Panc1 (cell line): ENCODE data around the gene SND1. TPM values are rescaled to one million over a fixed set of nuclear protein-coding genes. Genes with fewer than 3 reads are reported as not detected.

ENCODE experiments used
- ATAC-seq: fragments of 200-7000 bp; cut with Tn5 transposase; 2 replicates; pipeline ENCODE4 v1.9.1; 2020; ENCODE audit warnings: mild to moderate bottlenecking, moderate library complexity
- BruUV-seq: library from RNA; stranded (reverse); fragments of 400-500 nt; replicated peaks from 2 replicates; lab custom pipeline; 2021; lab: Mats Ljungman, UMichigan
- CTCF ChIA-PET: fragments of 300-600 bp; sonication (Branson Sonifier 250); formaldehyde crosslinking; loops from one replicate; lab custom pipeline; 2022; ENCODE audit warnings: antibody characterized with exemption; lab: Charles Lee
- POLR2A ChIA-PET: fragments of 300-600 bp; sonication (Branson Sonifier 250); formaldehyde crosslinking; loops from one replicate; lab custom pipeline; 2022; ENCODE audit warnings: antibody characterized with exemption; lab: Charles Lee
- DNase-seq: peaks from one replicate; pipeline ENCODE4 v3.0.0-alpha.2; 2010; ENCODE audit warnings: low read depth, low spot score
- H3K27ac ChIP-seq: 2 replicates; pipeline ENCODE4 v1.5.1; 2011; ENCODE audit warnings: mild to moderate bottlenecking, low read length, inconsistent platforms
- H3K27me3 ChIP-seq: fragments of 200-500 bp; sonication (Bioruptor generic); 2 replicates; pipeline ENCODE4 v1.6.0; 2014; ENCODE audit warnings: low read length, inconsistent platforms; ENCODE audit not compliant: control insufficient read depth, insufficient read depth
- H3K36me3 ChIP-seq: fragments of 200-500 bp; sonication (Bioruptor generic); 2 replicates; pipeline ENCODE4 v1.5.1; 2014; ENCODE audit warnings: inconsistent platforms, mild to moderate bottlenecking, low read length, moderate library complexity; ENCODE audit not compliant: control insufficient read depth, insufficient read depth
- H3K4me1 ChIP-seq: 2 replicates; pipeline ENCODE4 v1.5.1; 2011; ENCODE audit warnings: inconsistent platforms, mild to moderate bottlenecking, low read length, moderate library complexity; ENCODE audit not compliant: control insufficient read depth, insufficient read depth
- H3K4me3 ChIP-seq, 2 experiments: 2 replicates each; pipeline ENCODE4 v1.5.1; 2011 to 2012; ENCODE audit warnings: low read depth in 2 of 2, low read length in 2 of 2, mild to moderate bottlenecking in 2 of 2, inconsistent platforms in 1 of 2, moderate library complexity in 1 of 2
- H3K9me3 ChIP-seq: fragments of 200-500 bp; sonication (Bioruptor generic); 2 replicates; pipeline ENCODE4 v1.5.1; 2014; ENCODE audit warnings: low read depth, mild to moderate bottlenecking, inconsistent platforms, low read length, moderate library complexity; ENCODE audit not compliant: control insufficient read depth, insufficient read depth
- CTCF ChIP-seq: fragments of 450-650 bp; IDR thresholded peaks from 2 replicates; pipeline ENCODE4 v1.5.1; 2017; ENCODE audit warnings: mild to moderate bottlenecking
- POLR2AphosphoS5 ChIP-seq: IDR thresholded peaks from 2 replicates; pipeline ENCODE4 v1.6.1; 2012; ENCODE audit warnings: mild to moderate bottlenecking, low read depth, low read length, moderate library complexity
- REST ChIP-seq, 2 experiments: IDR thresholded peaks; 2 replicates each; pipeline ENCODE4 v1.6.1; 2011 to 2012; ENCODE audit warnings: low read depth in 2 of 2, control low read depth in 1 of 2, low read length in 1 of 2, mild to moderate bottlenecking in 1 of 2, moderate library complexity in 1 of 2; ENCODE audit not compliant: insufficient read depth in 1 of 2
- SIN3A ChIP-seq: IDR thresholded peaks from 2 replicates; pipeline ENCODE4 v1.6.1; 2012; ENCODE audit warnings: low read depth, mild to moderate bottlenecking, low read length, moderate library complexity, borderline replicate concordance; ENCODE audit not compliant: insufficient read depth
- TCF7L2 ChIP-seq: IDR thresholded peaks from 2 replicates; pipeline ENCODE4 v1.6.1; 2011; ENCODE audit warnings: mild to moderate bottlenecking, low read depth, low read length, inconsistent platforms
- in situ Hi-C: cut with HindIII; loops from 2 replicates; pipeline ENCODE4 v1.10.0; 2016; ENCODE audit warnings: low sequenced_read_pairs, low pct_unique_long_range_greater_than_20kb
- intact Hi-C: fragments of 100-400 bp; cut with micrococcal nuclease; formaldehyde crosslinking; loops from one replicate; pipeline ENCODE4 v1.10.0; 2022; ENCODE audit not compliant: unreplicated experiment
- total RNA-seq: library from RNA; stranded (reverse); gene quantifications from one replicate; pipeline ENCODE4 v1.2.1, GENCODE V29; 2021; ENCODE audit not compliant: unreplicated experiment

SND1 gene
- total RNA-seq, 1 experiment from 2014 or later: 176 TPM

GRCh38 chr7:127817466-127817865, 165.5 kb downstream of the SND1 start:
- POLR2A ChIA-PET: no interaction called here
- CTCF ChIA-PET: no interaction called here

GRCh38 chr7:127818306-127818705, 166.3 kb downstream of the SND1 start:
- intact Hi-C loops: no loop called here
- POLR2A ChIA-PET: no interaction called here
- DNase-seq (no peak), ATAC-seq (no peak)
- Histone ChIP-seq H3K27ac (no peak overlapping the region), H3K9me3 (no peaks in the 10 kb centered on the region), H3K4me3 (no peak overlapping the region), H3K4me1 (no peaks in the 10 kb centered on the region), H3K36me3 (no peaks in the 10 kb centered on the region), H3K27me3 (no peaks in the 10 kb centered on the region)
- no peak for TF ChIP-seq CTCF
- no peak for TF ChIP-seq POLR2AphosphoS5
- TF ChIP-seq SIN3A: no peak
- in situ Hi-C loops: no loop called here
- CTCF ChIA-PET: no interaction called here
- BruUV-seq: no TSS peak

More at GRCh38 chr7:127817466-127817865, 165.5 kb downstream of the SND1 start:
- no peaks in the 10 kb centered on the region for H3K36me3 ChIP-seq
- H3K27me3 ChIP-seq: no peaks in the 10 kb centered on the region
- no peak overlapping the region for H3K4me3 ChIP-seq
- H3K4me1 ChIP-seq: no peaks in the 10 kb centered on the region
- no peak for DNase-seq
- ATAC-seq: no peak
- no TSS peak for BruUV-seq
- in situ Hi-C loops (no loop called here), intact Hi-C loops (no loop called here)
- no peaks in the 10 kb centered on the region for H3K9me3 ChIP-seq
- H3K27ac ChIP-seq: no peak overlapping the region
- no peak for TF ChIP-seq POLR2AphosphoS5
- TF ChIP-seq CTCF: no peak
- TF ChIP-seq REST (IDR thresholded peaks at IDR 0.05; ENCODE audit: insufficient read depth in 1 of 2, low read depth in 2 of 2, low read length in 1 of 2): no peak
- TF ChIP-seq SIN3A: no peak
- no peak for TF ChIP-seq TCF7L2
